ENCODE results near the gene ZBTB5.
"Not testable (repeated sequence)": the region's sequence is repeated elsewhere in the genome, so short reads cannot be mapped to it uniquely, and the experiment has no call there.

The ZBTB5 gene

GRCh38 chr9:37428345-37428744, 36.9 kb downstream of the ZBTB5 start:
- Histone ChIP-seq H3K27ac (no peak overlapping the region), H3K4me3 (no peak overlapping the region)
- TF ChIP-seq CTCF (IDR thresholded peaks at IDR 0.05): no peak
- DNase-seq (ENCODE audit: low spot score): no peak

- Histone ChIP-seq H3K27ac (no peak overlapping the region), H3K4me3 (no peak overlapping the region)
- no peak for TF ChIP-seq CTCF (IDR thresholded peaks at IDR 0.05)
- no peak for DNase-seq (ENCODE audit: low spot score)
Measured at GRCh38 chr9:37426846-37427245, 38.4 kb downstream of the ZBTB5 start.

- not testable (repeated sequence) for H3K4me3 ChIP-seq; H3K27ac ChIP-seq; DNase-seq (ENCODE audit: low spot score)
Measured at GRCh38 chr9:37426431-37426830, 38.8 kb downstream of the ZBTB5 start.

GRCh38 chr9:37425298-37425752, 39.9 kb downstream of the ZBTB5 start:
- Histone ChIP-seq H3K27ac (no peak overlapping the region), H3K4me3 (no peak overlapping the region)
- DNase-seq (ENCODE audit: low spot score): no peak
- no peak for TF ChIP-seq CTCF (IDR thresholded peaks at IDR 0.05)

GRCh38 chr9:37424686-37425297, 40.5 kb downstream of the ZBTB5 start:
- DNase-seq (ENCODE audit: low spot score): no peak
- H3K27ac ChIP-seq: no peak overlapping the region
- H3K4me3 ChIP-seq: peak overlapping the region; percentile 91
- no peak for TF ChIP-seq CTCF (IDR thresholded peaks at IDR 0.05)

GRCh38 chr9:37424204-37424685, 41.0 kb downstream of the ZBTB5 start:
- no peak for TF ChIP-seq CTCF (IDR thresholded peaks at IDR 0.05)
- no peak overlapping the region for H3K27ac ChIP-seq
- DNase-seq (ENCODE audit: low spot score): no peak
- H3K4me3 ChIP-seq: peak overlapping the region; percentile 91

GRCh38 chr9:37423508-37423907, 41.7 kb downstream of the ZBTB5 start:
- peak overlapping the region; percentile 91 for H3K4me3 ChIP-seq
- DNase-seq (ENCODE audit: low spot score): no peak
- no peak overlapping the region for H3K27ac ChIP-seq
- TF ChIP-seq CTCF (IDR thresholded peaks at IDR 0.05): no peak
